Parathyroid adenoma (tissue), 2 donors: Measurements from ENCODE around the gene PROB1.

Source experiments
- H2AFZ ChIP-seq: fragments of 300-600 bp; sonication (generic); one replicate; pipeline ENCODE4 v1.7.0; 2017; ENCODE audit warnings: antibody characterized with exemption, mild to moderate bottlenecking
- H3K27ac ChIP-seq: fragments of 300-600 bp; sonication (generic); one replicate; pipeline ENCODE4 v1.7.0; 2017
- H3K27me3 ChIP-seq: fragments of 300-600 bp; sonication (generic); one replicate; pipeline ENCODE4 v1.7.0; 2017; ENCODE audit warnings: low read length; ENCODE audit not compliant: control insufficient read depth, insufficient read depth
- H3K36me3 ChIP-seq: fragments of 300-600 bp; sonication (generic); one replicate; pipeline ENCODE4 v1.7.0; 2017; ENCODE audit warnings: low read length; ENCODE audit not compliant: control insufficient read depth, insufficient read depth
- H3K4me1 ChIP-seq: fragments of 300-600 bp; sonication (generic); one replicate; pipeline ENCODE4 v1.7.0; 2017; ENCODE audit warnings: control low read depth
- H3K4me2 ChIP-seq: fragments of 300-600 bp; sonication (generic); one replicate; pipeline ENCODE4 v1.7.0; 2017; ENCODE audit warnings: low read length
- H3K4me3 ChIP-seq: fragments of 300-600 bp; sonication (generic); one replicate; pipeline ENCODE4 v1.7.0; 2017; ENCODE audit warnings: low read depth, low read length
- H3K79me2 ChIP-seq: fragments of 300-600 bp; sonication (generic); one replicate; pipeline ENCODE4 v1.7.0; 2017; ENCODE audit warnings: control low read depth
- H3K9ac ChIP-seq: fragments of 300-600 bp; sonication (generic); one replicate; pipeline ENCODE4 v1.7.0; 2017; ENCODE audit warnings: mild to moderate bottlenecking
- H3K9me3 ChIP-seq: fragments of 300-600 bp; sonication (generic); one replicate; pipeline ENCODE4 v1.7.0; 2017; ENCODE audit warnings: low read length; ENCODE audit not compliant: control insufficient read depth
- CTCF ChIP-seq: fragments of 300-600 bp; sonication (generic); IDR thresholded peaks from one replicate; pipeline ENCODE4 v1.7.0; 2017; ENCODE audit warnings: antibody characterized with exemption, mild to moderate bottlenecking
- donor health status: primary hyperparathyroidism.

The PROB1 gene

GRCh38 chr5:139402561-139403158, 7.8 kb upstream of the PROB1 start:
- Histone ChIP-seq H3K36me3 (no peaks in the 10 kb centered on the region), H3K27ac (peak overlapping the region; percentile 93), H3K27me3 (no peaks in the 10 kb centered on the region), H3K4me3 (no peak overlapping the region), H3K4me2 (no peak overlapping the region), H3K9me3 (no peaks in the 10 kb centered on the region), H3K9ac (no peak overlapping the region), H3K79me2 (no peaks in the 10 kb centered on the region), H3K4me1 (peaks cover 12% of the 10 kb centered on the region), H2AFZ (no peak overlapping the region)
- peak; percentile 21 for TF ChIP-seq CTCF

- Histone ChIP-seq H3K36me3 (no peaks in the 10 kb centered on the region), H3K9ac (no peak overlapping the region)
- no peak for TF ChIP-seq CTCF
These were observed 6.6 kb upstream of the PROB1 start for GRCh38 chr5:139401546-139401945.

GRCh38 chr5:139399501-139400121, 4.7 kb upstream of the PROB1 start:
- Histone ChIP-seq H3K9me3 (no peaks in the 10 kb centered on the region), H3K79me2 (no peaks in the 10 kb centered on the region), H3K4me2 (no peak overlapping the region), H2AFZ (no peak overlapping the region), H3K9ac (no peak overlapping the region), H3K27me3 (no peaks in the 10 kb centered on the region), H3K36me3 (no peaks in the 10 kb centered on the region), H3K4me1 (peaks cover 12% of the 10 kb centered on the region), H3K27ac (no peak overlapping the region), H3K4me3 (no peak overlapping the region)
- no peak for TF ChIP-seq CTCF

More at GRCh38 chr5:139401546-139401945, 6.6 kb upstream of the PROB1 start:
- H3K27me3 ChIP-seq = no peaks in the 10 kb centered on the region
- H3K4me2 ChIP-seq = no peak overlapping the region
- H3K4me3 ChIP-seq = no peak overlapping the region
- H2AFZ ChIP-seq = no peak overlapping the region
- H3K4me1 ChIP-seq = peaks cover 12% of the 10 kb centered on the region
- H3K79me2 ChIP-seq = no peaks in the 10 kb centered on the region
- no peaks in the 10 kb centered on the region for H3K9me3 ChIP-seq
- no peak overlapping the region for H3K27ac ChIP-seq

- Histone ChIP-seq H3K36me3 (no peaks in the 10 kb centered on the region), H3K4me2 (no peak overlapping the region), H3K79me2 (no peaks in the 10 kb centered on the region), H3K27ac (no peak overlapping the region), H3K4me1 (peaks cover 3% of the 10 kb centered on the region), H3K27me3 (no peaks in the 10 kb centered on the region), H2AFZ (no peak overlapping the region), H3K9ac (no peak overlapping the region), H3K9me3 (no peaks in the 10 kb centered on the region), H3K4me3 (no peak overlapping the region)
- no peak for TF ChIP-seq CTCF
These were observed 3.0 kb upstream of the PROB1 start for GRCh38 chr5:139397921-139398320.

- Histone ChIP-seq H3K27ac (no peak overlapping the region), H3K4me2 (no peak overlapping the region)
- no peak for TF ChIP-seq CTCF
These were observed 1.8 kb upstream of the PROB1 start for GRCh38 chr5:139396691-139397090.

More at GRCh38 chr5:139396691-139397090, 1.8 kb upstream of the PROB1 start:
- Histone ChIP-seq H3K4me1 (no peaks in the 10 kb centered on the region), H3K79me2 (no peaks in the 10 kb centered on the region), H3K9me3 (no peaks in the 10 kb centered on the region), H3K36me3 (no peaks in the 10 kb centered on the region), H3K9ac (no peak overlapping the region), H2AFZ (no peak overlapping the region), H3K27me3 (no peaks in the 10 kb centered on the region), H3K4me3 (no peak overlapping the region)
